HEK293T (cell line): ENCODE measurements around the gene BCL7A.

ENCODE experiments used
- ARNT ChIP-seq: fragments of 450-650 bp; IDR thresholded peaks from 2 replicates; pipeline ENCODE4 v1.6.1; 2017; ENCODE audit warnings: mild to moderate bottlenecking
- BHLHE40 ChIP-seq: fragments of 450-650 bp; IDR thresholded peaks from 2 replicates; pipeline ENCODE4 v1.6.1; 2016; ENCODE audit warnings: mild to moderate bottlenecking, moderate library complexity, borderline replicate concordance
- ELF4 ChIP-seq: fragments of 450-650 bp; IDR thresholded peaks from 2 replicates; pipeline ENCODE4 v1.6.1; 2017; ENCODE audit warnings: antibody characterized with exemption
- FOXA1 ChIP-seq: fragments of 450-650 bp; IDR thresholded peaks from 2 replicates; pipeline ENCODE4 v1.6.1; 2016; ENCODE audit warnings: mild to moderate bottlenecking
- FOXK2 ChIP-seq: fragments of 450-650 bp; IDR thresholded peaks from 2 replicates; pipeline ENCODE4 v1.6.1; 2016; ENCODE audit warnings: mild to moderate bottlenecking
- L3MBTL2 ChIP-seq: fragments of 450-650 bp; conservative IDR thresholded peaks from 2 replicates; pipeline ENCODE4 v1.6.1; 2016; ENCODE audit warnings: mild to moderate bottlenecking
- SP1 ChIP-seq: fragments of 450-650 bp; IDR thresholded peaks from 2 replicates; pipeline ENCODE4 v1.6.1; 2017
- SUZ12 ChIP-seq: fragments of 450-650 bp; IDR thresholded peaks from 2 replicates; pipeline ENCODE4 v1.6.1; 2016; ENCODE audit warnings: mild to moderate bottlenecking
- TARDBP ChIP-seq: fragments of 450-650 bp; IDR thresholded peaks from 2 replicates; pipeline ENCODE4 v1.6.1; 2016

DNA sequence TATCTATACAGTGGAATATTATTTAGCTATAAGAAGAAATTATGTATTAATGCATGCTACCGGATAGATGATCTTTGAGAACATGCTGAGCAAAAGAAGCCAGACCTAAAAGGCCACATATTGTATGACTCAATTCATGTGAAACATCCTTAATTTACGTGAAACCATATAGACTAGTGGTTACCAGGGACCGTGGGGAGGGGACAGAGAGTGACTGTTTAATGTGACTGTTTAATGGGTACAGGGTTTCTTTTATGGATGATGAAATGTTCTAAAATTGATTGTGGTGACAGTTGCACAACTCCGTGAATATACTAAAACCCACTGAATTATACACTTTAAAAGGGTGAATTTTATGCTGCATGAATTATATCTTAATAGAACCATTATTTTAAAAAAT, 8.5 kb upstream of the BCL7A start:
- TF ChIP-seq FOXA1 (no peak), SUZ12 (no peak), TARDBP (no peak), BHLHE40 (no peak), ARNT (no peak), SP1 (no peak), ELF4 (no peak), L3MBTL2 (no peak), FOXK2 (no peak)
